VCaP (cell line): ENCODE measurements around the gene SLC25A44.

Source experiments
- H3K27ac ChIP-seq: fragments of 450-650 bp; 2 replicates; pipeline ENCODE4 v1.5.1; 2017
- TF ChIP-seq, protein P1 (sequence below): fragments of 450-650 bp; conservative IDR thresholded peaks from 2 replicates; pipeline ENCODE4 v1.5.1; 2017; ENCODE audit warnings: mild to moderate bottlenecking, moderate library complexity

Gene SLC25A44

DNA sequence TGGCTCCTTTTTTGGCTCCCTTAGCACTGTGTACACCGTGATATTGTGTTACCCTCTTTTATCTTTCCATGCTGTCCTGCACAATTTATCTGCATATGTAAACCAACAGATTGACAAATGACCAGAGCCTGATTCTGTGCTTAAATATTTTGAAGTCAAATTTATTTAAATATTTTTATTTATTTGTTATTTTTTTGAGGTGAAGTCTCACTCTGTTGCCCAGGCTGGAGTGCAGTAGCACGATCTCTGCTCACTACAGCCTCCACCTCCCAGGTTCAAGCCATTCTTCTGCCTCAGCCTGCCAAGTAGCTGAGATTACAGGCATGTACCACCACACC is 31.7 kb downstream of the SLC25A44 start:
- TF ChIP-seq, protein P1, sequence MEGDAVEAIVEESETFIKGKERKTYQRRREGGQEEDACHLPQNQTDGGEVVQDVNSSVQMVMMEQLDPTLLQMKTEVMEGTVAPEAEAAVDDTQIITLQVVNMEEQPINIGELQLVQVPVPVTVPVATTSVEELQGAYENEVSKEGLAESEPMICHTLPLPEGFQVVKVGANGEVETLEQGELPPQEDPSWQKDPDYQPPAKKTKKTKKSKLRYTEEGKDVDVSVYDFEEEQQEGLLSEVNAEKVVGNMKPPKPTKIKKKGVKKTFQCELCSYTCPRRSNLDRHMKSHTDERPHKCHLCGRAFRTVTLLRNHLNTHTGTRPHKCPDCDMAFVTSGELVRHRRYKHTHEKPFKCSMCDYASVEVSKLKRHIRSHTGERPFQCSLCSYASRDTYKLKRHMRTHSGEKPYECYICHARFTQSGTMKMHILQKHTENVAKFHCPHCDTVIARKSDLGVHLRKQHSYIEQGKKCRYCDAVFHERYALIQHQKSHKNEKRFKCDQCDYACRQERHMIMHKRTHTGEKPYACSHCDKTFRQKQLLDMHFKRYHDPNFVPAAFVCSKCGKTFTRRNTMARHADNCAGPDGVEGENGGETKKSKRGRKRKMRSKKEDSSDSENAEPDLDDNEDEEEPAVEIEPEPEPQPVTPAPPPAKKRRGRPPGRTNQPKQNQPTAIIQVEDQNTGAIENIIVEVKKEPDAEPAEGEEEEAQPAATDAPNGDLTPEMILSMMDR, result peak; percentile 72
- peak overlapping the region; percentile 65 for H3K27ac ChIP-seq

DNA sequence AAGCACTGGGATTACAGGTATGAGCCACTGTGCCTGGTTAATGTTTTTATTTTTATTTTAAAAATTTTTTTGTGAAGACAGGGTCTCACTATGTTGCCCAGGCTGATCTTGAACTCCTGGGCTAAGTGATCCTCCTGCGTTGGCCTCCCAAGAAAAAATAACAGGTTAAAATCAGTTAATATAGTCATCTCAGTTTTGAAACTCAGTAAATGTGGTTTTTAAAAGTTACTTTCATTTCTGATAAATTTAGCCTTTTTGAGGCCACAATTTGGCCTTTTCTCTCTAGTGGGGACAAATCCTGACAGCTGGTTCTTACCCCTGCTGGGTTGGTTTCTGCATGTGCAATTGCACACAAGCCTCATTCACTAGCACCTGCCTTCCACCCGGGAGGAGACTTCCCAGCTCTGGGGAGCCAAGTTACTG is 32.2 kb downstream of the SLC25A44 start:
- H3K27ac ChIP-seq, result peak overlapping the region; percentile 65
- TF ChIP-seq, protein P1, result no peak

DNA sequence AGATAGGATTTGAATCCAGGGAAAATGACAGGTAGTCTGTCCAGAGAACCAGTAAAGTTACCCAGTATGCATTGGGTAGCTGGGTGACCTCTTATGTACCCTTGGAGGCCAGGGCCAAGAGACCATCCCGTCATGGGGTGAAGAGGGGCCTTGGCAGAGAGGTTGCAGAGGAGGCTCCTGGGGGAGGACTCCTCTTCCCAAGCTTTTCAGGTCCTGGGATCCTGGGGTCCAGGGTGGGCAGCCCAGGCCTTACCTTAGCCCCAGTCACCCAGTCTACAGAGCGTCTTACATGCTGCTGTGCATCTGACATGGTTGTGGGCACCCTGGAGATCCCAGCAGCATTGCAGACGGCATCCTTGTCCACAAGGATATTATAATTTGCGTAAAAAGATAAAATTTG is 32.9 kb downstream of the SLC25A44 start:
- no peak overlapping the region for H3K27ac ChIP-seq
- TF ChIP-seq, protein P1, result no peak

DNA sequence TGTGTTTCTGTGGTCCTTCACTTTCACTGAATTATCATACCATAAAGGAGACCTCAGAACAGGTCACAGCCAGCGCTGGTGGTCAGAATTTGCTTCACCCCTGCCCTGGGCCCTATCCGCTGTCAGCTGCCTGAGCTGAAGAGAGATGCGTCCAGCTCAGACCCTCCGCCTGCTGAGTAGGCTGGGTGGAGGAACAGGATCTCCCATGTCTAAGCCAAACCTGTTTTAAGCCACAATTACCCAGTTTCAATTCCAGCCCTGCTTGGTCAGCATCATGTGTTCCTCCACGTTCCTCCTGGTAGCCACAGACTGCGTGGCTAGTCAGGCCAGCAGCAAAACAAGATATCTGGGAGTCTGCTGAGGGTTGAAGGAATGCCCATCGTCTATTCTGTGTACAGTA is 34.6 kb downstream of the SLC25A44 start:
- TF ChIP-seq, protein P1, result no peak
- no peak overlapping the region for H3K27ac ChIP-seq

DNA sequence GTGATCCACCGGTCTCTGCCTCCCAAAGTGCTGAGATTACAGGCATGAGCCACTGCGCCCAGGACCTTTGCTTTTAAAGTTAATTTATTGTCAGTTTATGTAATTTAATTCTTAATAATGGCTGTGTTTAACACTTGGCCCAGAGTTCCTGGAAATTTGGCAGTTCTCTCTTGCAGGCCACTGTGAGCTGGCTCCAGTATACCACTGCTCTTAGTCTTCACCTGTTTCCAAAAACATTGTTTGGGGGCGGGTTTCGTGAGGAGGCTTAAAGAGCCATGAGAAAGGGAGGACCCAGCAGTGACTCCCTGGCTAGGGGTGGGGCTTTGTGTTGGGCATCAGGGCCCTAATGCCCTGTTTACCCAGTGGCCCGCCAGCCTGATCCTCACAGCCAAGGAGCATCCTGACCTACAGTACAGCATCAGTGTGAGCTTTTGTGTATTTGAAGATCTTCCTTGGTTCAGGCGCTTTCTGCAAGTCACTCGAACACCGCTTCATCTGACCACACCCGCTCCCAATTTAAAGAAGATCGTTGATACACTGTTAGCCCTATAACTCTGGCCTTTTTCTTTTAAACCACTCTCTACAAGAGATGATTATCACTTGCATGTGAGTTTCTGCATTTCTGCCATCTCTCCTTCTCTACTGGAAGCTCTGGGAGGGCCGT is 36.0 kb downstream of the SLC25A44 start:
- TF ChIP-seq, protein P1, result no peak
- no peak overlapping the region for H3K27ac ChIP-seq

DNA sequence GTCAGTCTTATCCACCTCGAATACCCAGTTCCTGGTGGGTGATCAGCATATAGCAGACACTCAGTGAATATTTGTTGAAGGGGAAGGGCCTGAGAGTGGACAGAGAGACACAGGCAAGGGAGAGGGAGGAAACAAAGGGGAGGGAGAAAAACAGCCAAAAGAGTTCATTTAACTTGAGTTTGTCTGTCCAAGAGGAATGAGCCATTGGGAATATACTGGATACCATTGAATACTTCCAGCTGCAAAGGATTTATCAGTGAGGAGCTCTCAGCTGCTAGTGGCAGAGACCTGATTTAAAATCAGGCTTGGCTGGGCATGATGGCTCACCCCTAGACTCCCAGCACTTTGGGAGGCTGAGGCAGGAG is 36.6 kb downstream of the SLC25A44 start:
- H3K27ac ChIP-seq, result no peak overlapping the region
- TF ChIP-seq, protein P1, result no peak

DNA sequence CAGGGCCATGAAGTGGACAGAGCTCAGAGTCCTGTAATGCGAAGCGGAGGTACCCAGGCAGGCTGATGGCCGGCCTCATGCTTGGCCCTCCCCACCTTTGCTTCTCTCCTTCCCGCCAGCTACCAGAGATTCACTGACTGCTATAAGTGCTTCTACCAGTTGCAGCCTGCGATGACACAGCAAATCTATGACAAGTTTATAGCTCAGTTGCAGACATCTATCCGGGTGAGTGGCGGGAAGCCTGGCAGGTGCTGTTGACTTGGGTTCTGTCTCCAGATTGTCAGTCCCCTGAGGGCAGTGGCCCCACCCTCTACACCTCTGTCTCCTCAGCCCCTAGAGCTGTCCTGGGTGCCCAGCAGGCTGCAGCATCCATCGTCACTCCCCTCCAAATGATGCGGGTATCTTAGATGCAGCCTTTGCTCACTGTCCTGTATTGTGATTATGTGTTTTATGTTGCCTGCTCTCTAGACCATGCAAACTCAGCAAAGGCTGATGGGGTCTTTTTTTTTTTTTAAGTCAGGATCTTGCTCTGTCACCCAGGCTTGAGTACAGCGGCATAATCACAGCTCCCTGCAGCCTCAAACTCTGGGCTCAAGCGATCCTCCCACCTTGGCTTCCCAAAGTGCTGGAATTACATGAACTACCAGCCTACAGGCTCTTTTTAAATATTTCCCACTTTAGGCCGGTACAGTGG is 38.4 kb downstream of the SLC25A44 start:
- H3K27ac ChIP-seq, result no peak overlapping the region
- TF ChIP-seq, protein P1, result no peak
